GM18520 (cell line): ENCODE measurements around the gene TTYH1.

Experiments
- ATAC-seq: cut with Tn5 transposase; IDR thresholded peaks from one replicate; pipeline ENCODE4 v1.9.1; 2021; ENCODE audit not compliant: unreplicated experiment

TTYH1 gene

DNA sequence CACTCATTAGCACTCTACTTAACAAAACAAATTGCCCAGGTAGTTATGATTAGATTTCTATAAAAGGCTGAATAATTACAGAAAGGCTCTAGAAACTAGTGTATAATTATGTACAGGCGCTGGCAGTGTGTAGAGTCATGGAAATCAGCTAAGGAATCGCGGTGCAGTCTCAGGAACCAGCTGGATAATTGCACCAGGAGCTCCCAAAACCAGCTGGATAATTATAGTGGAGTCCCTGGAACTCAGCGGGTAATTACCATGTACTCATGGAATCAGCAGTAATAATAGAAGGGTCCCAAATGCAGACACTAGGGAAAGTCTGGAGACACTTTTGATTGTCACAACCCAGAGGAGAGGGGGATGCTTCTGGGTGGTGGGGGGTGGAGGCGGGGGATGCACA lies 23.2 kb upstream of the TTYH1 start:
- no peak for ATAC-seq

DNA sequence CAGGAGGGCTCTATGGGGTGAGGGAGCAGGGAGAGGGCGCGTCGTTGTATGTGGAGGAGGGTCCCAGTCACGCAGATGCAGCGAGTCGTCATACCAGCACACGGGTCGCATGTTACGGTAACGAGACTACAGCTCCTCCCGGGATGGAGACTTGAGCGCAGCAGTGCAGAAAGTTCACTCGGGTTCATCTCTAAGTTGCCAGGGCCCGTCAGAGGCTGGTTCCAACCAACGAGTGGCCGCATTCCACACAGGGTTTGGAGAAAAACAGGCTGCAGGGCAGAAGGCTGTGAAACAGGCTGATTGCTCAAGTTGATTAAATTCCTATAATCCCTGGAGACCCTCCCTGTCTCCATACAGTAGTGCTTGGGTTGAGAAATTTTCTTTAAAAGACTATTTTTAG lies 21.9 kb upstream of the TTYH1 start:
- ATAC-seq: no peak

DNA sequence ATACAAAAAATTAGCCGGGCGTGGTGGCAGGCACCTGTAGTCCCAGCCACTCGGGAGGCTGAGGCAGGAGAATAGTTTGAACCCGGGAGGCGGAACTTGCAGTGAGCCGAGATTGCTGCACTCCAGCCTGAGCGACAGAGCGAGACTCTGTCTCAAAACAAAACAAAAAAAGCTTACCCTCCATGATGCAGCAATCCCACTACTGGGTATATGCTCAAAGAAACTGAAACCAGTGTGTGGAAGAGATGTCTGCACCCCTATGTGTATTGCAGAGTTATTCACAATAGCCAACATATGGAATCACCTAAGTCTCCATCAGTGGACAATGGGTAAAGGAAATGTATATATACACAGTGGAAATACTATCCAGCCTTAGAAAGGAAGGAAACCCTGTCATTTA lies 19.6 kb upstream of the TTYH1 start:
- no peak for ATAC-seq

DNA sequence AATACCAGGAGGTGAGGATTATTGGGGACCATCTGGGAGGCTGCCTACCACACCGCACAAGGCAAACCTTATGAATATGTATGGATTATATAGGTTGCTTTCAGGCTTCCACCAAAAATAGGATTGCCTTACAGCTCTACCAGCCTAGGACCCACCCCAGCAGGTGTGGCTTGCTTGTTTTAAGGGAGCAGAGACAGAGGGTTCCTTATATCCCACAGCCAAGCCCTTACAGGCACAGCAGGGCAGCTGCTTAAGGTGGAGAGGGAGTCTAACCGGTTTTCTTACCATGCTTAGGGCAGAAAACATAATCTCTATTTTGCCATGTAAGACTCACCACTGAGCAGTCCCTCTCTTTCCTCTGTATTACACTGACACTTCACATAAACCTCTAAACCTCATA lies 16.1 kb upstream of the TTYH1 start:
- no peak for ATAC-seq

DNA sequence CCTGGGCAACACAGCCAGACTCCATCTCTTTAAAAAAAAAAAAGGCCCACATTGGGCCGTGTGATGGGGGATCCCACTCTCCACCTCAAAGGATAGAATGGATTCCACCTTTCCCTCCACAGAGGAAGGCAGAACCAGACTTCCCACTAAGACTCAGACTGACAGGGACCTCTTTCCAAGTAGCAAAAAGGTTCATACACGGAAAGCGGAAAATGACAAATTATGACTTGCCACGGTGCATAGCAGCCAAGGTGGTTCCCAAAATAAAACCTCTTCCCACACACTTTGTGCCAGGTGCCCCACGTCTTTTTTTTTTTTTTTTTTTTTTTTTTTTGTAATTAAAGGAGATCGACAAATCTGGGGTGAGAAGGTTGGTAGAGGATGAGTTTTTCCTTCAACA lies 14.4 kb upstream of the TTYH1 start:
- no peak for ATAC-seq

DNA sequence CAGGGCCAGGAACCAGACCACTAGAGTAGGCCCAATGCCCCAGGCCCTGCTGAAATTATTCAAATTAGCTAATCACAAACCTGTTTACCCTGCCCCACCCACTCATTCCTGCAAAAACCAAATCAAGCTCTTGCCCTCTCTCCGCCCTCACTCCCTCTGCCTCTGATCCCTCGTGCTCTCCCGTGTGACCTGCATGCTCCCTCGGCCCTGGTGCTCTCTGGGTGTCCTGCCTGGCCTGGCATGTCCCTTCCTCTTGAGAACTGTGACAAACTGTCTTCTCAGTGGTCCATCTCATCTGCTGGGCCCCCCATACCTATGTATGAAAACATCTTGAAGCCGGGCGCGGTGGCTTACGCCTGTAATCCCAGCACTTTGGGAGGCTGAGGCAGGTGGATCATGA lies 12.2 kb upstream of the TTYH1 start:
- no peak for ATAC-seq

DNA sequence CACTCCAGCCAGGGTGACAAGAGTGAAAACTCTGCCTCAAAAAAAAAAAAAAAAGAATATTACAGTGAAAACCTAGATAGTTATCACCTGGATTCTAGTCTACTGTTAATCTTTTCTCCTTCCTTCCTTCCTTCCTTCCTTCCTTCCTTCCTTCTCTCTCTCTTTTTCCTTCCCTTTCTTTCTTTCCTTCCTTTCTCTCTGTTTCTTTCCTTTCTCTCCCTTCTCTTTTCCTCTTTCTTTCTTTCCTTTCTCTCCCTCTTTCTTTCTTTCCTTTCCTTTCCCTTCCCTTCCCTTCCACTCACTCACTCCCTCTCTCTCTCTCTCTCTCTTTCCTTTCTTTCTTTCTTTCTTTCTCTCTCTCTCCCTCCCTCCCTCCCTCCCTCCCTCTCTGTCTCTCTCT lies 9.6 kb upstream of the TTYH1 start:
- ATAC-seq: no peak

DNA sequence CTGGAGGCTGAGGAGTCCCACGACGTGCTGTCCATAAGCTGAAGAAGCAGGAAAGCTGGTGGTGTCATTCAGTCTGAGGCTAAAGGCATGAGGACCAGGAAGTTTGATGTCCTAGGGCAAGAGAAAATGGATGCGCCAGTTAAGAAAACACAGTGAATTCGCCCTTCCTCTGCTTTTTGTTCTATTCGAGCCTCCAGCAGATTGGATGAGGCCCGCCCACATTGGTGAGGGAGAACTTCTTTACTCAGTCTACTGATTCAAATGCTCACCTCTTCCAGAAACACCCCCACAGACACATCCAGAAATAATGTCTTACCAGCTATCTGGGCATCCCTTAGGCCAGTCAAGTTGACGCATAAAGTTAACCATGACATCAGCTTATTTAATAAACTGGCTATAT lies 7.5 kb upstream of the TTYH1 start:
- no peak for ATAC-seq

DNA sequence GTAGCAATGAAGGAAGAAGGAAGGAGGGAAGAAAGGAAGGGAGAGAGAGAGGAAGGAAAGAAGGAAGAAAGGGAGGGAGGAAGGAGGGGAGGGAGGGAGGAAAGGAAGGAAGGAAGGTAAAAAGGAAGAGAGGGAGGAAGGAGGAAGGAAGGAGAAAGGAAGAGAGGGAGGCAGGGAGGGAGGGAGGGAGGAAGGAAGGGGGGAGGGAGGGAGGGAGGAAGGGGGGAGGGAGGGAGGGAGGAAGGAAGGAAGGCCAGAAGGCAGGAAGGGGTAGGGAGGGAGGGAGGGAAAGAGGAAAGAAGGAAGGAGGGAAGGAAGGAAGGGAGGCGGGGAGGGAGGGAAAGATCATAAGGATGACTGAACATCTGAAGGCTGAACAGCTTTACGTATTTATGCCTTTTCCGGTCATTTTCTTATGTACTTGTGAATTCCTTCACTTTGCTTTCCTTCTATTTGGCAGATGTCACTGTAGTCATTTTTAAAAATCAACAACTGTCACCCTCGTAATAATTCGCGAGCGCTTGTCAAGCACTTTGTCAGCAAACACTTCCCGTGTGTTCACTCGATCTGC lies 6.7 kb upstream of the TTYH1 start:
- ATAC-seq: no peak

DNA sequence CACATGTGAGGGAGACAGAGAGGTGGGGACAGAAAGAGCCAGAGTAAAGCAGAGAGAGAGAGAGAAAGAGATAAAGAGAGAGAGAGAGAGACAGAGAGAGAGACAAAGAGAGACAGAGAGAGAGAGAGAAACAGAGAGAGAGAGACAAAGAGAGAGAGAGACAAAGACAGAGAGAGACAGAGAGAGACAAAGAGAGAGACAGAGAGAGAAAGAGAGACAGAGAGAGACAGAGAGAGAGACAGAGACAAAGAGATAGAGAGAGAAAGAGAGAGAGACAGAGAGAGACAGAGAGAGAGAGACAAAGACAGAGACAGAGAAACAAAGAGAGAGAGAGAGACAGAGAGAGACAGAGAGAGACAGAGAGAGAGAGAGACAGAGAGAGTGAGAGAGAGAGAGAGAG lies 4.2 kb upstream of the TTYH1 start:
- ATAC-seq: no peak

DNA sequence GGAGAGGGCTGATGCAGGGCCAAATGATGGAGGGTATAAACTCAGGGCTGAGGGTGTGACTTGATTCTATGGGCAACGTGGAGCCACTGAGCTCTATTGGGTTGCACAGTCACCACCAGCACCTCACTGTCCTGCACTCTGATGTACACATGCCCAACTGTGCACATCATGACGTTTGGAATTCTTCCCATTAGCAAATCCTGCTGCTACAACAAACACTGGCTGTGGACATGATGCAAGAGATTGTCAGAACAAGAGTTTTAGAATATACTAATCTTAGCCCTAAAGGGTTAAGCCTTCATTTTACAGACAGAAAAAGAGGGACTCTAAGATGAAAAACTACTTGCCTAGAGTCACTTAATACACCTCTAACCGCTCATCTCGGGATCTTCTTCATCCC lies 2.4 kb upstream of the TTYH1 start:
- no peak for ATAC-seq

DNA sequence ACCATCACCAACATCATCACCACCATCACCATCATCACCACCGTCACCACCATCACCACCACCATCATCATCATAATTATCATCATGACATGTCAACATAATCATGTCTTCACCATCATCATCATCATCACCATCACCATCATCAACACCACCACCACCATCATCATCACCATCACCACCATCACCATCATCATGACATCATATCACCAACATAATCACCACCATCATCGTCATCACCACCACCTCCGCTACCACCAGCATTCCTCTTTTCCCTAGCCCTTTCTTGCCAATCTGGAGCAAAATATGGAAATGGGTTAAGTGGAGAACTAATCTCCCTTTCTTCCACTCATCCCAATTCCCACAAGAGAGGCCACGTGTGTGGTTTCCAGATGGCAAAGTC lies 1.1 kb upstream of the TTYH1 start:
- ATAC-seq: no peak

DNA sequence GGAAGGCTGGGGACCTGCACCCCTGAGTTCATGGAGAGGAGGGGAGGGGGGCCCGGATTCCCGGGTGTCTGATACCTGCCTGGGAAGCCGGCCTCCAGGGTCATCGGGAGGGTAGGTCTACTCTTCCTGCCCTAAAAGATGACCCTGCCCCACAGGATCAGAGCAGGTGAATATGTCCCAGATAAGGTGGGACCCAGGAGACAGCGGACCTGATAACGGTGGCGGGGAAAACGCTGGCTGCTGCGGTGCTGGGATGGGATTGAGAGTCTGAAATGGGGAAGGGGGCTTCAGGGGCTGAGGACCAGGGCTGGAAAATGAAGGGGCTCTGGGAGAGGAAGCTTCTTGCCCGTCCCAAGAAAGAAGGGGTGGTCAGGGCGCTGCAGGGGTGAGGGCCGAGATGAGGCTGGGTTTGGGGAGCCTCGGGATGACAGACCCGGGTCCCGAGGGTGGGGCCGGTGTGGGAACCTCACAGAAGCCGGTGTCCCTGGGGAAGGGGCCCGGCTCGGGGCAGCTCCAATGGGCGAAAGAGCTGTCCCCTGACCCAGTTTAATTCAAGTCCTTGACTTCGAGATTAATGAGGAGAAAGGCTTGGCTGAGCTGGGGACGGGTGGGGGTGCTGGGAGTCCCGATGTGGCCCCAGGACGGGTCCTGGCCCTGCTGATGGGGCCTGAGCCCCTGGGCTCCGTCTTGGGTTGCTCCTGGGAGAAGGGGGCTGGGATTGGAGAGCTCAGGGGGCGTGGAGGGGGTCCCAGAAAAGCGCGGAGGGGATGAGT lies 823 bp downstream of the TTYH1 start:
- no peak for ATAC-seq

DNA sequence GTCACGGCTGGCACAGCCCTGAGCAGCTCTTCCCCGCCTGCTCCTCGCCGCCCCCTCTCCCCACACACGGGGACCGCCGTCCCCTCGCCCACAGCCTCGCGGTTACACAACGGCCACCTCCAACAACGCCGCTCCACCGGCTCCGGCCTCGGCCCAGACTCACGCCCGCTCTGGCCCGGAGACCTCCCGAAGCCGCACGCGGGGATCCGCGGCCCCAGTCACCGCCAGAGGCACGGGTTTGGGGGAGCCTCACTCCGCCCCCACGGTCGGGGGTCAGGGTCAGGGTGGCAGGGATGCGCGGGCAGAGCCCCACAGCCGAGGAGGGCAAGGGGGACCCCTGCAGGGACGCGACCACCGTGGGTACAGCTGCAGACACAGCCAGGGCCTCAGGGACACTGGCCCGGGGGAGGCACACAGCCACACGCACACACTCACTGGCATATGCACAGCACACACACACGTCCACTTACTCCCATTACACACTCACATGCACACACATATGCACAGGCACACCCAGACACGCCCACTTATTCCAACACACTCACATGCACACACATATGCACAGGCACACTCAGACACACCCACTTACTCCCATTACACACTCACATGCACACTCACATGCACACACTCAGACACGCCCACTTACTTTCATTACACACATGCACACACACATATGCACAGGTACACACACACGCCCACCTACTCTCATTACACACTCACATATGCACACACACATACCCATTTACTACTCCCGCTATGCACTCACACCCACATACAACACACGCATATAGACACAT lies 1.6 kb downstream of the TTYH1 start:
- ATAC-seq: no peak

DNA sequence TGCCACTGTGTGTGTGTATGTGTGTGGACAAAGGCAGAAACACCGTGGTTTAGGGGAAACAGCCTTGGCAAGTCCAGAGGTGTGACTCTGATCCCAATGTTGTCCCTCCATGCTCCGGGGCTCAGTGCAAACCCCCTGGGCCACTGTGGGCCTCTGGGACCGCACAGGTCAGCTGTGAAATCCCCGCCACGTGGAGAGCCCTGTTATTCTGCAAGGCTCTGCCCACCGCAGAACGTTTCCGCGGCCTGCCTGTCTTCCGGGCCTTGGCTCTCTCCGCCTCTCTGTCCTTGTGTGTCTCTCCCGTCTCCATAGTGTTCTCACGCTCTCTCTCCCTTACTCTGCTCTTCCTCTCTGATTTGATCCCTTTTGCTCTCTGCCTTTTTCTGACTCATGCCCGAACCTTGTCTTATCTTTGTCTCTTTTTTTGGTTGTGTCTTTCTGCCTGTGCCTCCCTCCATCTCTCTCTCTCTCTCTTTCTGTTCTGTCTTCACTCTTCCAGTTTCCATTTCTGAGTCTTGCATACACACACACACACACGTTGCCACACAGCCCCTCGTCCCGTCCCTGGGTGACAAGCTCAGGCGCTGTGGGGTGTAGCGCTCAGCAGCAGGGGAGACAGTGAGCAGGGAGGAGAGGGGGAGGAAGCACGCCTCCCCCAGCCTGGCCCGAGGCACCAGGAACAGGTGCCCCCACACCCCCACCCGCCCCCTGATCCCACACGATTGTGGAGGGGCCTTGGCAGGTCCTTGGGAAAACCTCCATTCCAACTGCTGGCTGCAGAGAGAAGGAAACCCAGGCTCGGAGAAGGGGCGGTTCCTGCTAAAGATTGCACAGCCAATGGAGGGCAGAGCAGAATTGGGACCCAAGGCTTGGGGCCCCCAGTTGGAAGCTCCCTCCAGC lies 3.0 kb downstream of the TTYH1 start:
- ATAC-seq: no peak

DNA sequence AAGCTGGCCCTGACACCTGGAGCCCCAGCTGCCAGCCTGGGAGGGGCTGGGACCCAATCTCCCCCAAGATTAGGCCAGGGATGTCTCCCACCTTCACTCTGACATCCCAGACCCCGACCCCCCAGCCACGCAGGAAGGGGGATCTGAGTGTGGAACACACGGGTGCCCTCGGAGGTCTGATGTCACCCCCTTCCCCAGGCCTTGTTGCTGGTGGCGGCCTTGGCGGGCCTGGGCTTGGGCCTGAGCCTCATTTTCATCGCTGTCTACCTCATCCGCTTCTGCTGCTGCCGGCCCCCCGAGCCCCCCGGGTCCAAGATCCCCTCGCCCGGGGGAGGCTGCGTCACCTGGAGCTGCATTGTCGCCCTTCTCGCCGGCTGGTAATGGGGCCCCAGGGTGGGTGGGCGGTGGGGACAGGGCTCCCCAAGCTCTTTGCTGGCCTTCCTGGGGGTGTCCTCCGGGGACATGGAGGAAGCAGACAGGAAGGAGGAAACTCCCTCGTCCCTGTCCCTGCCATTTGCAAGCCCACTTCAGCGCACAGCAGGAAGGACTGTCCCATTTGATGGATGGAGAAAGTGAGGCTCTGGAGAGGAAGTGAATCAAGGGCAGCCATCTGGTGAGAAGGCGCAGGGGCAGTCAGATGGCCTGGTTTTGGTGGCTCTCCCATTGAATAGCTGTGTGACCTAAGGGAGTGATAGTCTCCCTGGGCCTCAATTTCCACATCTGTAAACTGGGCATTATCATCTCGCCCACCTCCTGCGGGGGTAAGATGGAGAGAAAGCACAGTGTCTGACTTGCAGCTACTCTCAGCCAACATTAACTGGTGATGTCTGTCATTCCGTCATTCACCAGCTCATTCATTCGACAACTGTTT lies 3.9 kb downstream of the TTYH1 start:
- no peak for ATAC-seq

DNA sequence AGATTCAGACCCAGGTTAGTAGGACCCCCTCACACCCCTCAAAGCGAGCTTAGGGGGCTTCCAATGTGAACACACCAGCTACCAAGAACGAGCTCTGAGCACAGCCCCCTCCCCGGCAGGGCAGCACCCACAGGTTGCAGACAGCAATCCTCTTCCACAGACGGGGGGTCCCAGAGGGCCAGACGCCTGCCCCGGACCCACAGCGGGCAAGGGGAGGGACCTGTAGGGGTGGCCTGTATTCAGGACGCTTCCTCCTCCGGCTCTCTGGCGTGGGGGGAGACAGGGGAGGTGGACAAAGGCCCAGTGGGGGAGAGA lies 4.8 kb downstream of the TTYH1 start:
- ATAC-seq: no peak

DNA sequence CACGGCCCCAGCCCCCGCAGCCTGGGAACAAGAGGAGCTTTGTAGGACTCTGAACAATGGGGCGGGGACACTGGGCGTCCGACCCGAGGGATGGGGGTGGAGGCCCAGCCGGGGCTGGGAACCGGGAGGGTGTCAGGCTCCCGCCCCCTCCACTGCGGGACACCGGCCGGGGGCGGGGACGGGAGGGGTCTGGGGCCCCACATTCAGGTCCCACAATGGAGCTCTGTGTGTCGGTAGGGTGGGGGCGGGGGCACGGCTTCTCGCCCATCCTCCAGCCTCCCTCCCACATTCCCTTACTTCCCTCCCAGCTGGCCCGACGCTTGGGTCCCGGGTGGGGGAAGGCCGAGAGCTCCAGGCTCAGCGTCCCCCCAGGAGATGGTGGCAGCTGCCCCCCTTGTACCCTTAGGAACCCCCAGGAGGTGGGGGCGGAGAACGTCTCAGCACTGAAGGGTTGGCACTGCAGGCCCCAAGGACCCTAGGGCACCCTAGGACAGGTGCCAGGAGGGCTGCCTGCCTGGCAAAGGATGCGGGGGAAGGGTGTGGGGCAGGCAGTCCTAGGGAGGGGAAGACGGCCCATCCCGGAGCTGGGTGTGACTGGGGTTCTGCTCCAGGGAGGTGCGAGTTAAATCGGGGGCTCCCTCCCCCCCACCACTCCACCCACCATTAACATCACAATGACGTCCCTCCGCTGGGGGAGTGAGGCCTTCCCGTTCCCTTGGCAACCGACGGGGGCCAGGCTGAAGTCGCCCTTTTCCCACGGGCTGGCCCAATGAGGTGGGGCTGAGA lies 5.3 kb downstream of the TTYH1 start:
- no peak for ATAC-seq

DNA sequence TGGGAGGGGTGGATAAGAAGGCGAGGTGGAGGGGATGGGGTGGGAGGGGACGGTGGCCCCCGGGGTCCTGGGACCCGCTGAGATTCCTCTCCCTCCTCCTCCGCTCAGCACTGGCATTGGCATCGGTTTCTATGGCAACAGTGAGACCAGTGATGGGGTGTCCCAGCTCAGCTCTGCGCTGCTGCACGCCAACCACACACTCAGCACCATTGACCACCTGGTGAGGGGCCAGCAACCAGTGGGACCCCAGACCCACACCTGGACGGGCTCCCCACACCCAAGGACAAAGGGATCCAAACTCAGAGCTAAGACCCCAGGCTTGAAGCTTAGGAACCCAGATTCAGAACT lies 5.9 kb downstream of the TTYH1 start:
- no peak for ATAC-seq

DNA sequence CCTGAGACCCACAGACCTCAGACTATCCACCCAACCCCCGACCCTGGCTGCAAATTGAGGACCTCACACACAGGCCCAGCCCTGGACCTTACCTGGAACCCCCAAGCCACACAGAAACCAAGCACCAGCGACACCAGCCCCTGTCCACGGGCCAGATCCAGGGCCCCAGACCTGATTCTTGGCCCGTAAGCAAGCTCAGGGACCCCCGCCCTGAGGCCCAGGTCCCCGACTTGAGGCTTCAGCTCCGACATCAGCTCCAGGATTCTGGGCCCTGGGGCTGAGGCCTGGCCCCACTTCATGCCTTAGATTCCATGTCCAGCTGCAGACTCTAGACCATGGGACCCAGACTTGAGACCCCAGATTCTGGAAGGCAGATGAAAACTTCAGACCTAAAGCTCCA lies 6.3 kb downstream of the TTYH1 start:
- no peak for ATAC-seq
